ENCODE data around the gene SLC24A4.

DNA sequence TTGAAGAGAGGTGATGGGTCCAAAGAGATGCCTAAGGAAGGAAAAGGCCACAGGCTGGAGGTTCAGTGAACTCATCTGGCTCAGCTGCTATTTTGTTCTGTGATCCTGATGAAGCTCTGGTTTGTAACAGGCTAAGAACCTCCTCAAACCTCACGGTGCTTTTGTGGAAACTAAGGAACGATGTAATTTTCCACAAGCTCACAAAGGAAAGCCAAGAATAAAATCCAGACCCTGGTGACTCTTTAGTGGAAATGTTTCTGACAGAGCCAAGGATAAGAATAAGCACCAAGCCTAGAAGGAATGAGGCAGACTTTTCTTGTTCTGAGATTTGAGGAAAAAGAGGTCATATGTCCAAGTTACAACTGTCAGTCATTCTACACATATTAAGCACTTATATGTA lies 93.6 kb downstream of the SLC24A4 start:
- TF ChIP-seq, protein P1, sequence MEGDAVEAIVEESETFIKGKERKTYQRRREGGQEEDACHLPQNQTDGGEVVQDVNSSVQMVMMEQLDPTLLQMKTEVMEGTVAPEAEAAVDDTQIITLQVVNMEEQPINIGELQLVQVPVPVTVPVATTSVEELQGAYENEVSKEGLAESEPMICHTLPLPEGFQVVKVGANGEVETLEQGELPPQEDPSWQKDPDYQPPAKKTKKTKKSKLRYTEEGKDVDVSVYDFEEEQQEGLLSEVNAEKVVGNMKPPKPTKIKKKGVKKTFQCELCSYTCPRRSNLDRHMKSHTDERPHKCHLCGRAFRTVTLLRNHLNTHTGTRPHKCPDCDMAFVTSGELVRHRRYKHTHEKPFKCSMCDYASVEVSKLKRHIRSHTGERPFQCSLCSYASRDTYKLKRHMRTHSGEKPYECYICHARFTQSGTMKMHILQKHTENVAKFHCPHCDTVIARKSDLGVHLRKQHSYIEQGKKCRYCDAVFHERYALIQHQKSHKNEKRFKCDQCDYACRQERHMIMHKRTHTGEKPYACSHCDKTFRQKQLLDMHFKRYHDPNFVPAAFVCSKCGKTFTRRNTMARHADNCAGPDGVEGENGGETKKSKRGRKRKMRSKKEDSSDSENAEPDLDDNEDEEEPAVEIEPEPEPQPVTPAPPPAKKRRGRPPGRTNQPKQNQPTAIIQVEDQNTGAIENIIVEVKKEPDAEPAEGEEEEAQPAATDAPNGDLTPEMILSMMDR (IDR thresholded peaks at IDR 0.05) = no peak
- TF ChIP-seq POLR2A (IDR thresholded peaks at IDR 0.05) = no peak

All from breast epithelium (tissue), 3 donors.